ENCODE data around the gene NSMCE1.

DNA sequence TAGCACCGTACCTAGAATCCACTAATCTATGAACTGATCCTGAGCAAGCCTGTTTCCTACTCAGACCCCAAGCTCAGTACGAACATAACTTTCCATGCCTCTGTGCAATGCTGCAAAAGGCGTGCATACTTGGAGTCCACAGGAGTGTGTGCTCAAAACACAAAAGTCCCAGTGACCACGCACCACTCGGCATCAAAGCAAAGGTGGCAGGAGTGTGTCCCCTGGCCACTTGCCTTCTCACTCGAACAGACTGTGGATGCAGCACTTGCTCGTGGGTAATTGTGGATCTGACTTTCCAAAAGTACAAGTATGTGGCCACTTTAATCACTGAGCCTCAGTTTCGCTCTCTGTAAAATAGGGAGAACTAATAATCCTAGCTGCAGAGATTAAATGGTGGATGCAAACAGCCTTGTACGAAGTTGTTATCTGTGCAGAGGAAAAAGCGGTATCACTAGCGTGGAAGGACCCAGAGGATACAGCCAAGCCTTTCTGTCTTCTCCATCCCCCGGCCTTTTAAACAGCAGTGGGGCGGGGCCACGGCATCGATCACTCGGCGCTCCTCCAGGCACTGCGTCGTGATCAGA is 65.6 kb downstream of the NSMCE1 start:
- TF ChIP-seq, protein P1, sequence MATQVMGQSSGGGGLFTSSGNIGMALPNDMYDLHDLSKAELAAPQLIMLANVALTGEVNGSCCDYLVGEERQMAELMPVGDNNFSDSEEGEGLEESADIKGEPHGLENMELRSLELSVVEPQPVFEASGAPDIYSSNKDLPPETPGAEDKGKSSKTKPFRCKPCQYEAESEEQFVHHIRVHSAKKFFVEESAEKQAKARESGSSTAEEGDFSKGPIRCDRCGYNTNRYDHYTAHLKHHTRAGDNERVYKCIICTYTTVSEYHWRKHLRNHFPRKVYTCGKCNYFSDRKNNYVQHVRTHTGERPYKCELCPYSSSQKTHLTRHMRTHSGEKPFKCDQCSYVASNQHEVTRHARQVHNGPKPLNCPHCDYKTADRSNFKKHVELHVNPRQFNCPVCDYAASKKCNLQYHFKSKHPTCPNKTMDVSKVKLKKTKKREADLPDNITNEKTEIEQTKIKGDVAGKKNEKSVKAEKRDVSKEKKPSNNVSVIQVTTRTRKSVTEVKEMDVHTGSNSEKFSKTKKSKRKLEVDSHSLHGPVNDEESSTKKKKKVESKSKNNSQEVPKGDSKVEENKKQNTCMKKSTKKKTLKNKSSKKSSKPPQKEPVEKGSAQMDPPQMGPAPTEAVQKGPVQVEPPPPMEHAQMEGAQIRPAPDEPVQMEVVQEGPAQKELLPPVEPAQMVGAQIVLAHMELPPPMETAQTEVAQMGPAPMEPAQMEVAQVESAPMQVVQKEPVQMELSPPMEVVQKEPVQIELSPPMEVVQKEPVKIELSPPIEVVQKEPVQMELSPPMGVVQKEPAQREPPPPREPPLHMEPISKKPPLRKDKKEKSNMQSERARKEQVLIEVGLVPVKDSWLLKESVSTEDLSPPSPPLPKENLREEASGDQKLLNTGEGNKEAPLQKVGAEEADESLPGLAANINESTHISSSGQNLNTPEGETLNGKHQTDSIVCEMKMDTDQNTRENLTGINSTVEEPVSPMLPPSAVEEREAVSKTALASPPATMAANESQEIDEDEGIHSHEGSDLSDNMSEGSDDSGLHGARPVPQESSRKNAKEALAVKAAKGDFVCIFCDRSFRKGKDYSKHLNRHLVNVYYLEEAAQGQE (IDR thresholded peaks at IDR 0.05) = no peak
- TF ChIP-seq, protein P2, sequence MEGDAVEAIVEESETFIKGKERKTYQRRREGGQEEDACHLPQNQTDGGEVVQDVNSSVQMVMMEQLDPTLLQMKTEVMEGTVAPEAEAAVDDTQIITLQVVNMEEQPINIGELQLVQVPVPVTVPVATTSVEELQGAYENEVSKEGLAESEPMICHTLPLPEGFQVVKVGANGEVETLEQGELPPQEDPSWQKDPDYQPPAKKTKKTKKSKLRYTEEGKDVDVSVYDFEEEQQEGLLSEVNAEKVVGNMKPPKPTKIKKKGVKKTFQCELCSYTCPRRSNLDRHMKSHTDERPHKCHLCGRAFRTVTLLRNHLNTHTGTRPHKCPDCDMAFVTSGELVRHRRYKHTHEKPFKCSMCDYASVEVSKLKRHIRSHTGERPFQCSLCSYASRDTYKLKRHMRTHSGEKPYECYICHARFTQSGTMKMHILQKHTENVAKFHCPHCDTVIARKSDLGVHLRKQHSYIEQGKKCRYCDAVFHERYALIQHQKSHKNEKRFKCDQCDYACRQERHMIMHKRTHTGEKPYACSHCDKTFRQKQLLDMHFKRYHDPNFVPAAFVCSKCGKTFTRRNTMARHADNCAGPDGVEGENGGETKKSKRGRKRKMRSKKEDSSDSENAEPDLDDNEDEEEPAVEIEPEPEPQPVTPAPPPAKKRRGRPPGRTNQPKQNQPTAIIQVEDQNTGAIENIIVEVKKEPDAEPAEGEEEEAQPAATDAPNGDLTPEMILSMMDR (IDR thresholded peaks at IDR 0.05; ENCODE audit: low read depth, low read length, missing input control) = no peak
- TF ChIP-seq TAF1 (conservative IDR thresholded peaks at IDR 0.05) = no peak
